ENCODE measurements around the gene XKRX. TPM values are rescaled to one million over a fixed set of nuclear protein-coding genes. Genes with fewer than 3 reads are reported as not detected.

The XKRX gene
- polyA plus RNA-seq, 2 of the 4 experiments (the other 2 are of a cell fraction) = 0.13 to 0.50 TPM

- H3K27ac ChIP-seq = no peak overlapping the region
- H3K4me1 ChIP-seq = peaks cover 19% of the 10 kb centered on the region; the same call in 2 of the 3 replicates
- no peak for TF ChIP-seq ZSCAN20 (CRISPR knock-in tag; IDR thresholded peaks at IDR 0.05)
- TF ChIP-seq TFCP2L1 (CRISPR knock-in tag; IDR thresholded peaks at IDR 0.05) = no peak
- TF ChIP-seq CBX8 (IDR thresholded peaks at IDR 0.05) = no peak
- no peak for TF ChIP-seq RCOR1 (IDR thresholded peaks at IDR 0.05; ENCODE audit: low read depth, low read length)
- no peak for TF ChIP-seq ELK1 (IDR thresholded peaks at IDR 0.05; ENCODE audit: low read depth, low read length)
- no peak for TF ChIP-seq CEBPB (IDR thresholded peaks at IDR 0.05)
- no peak for TF ChIP-seq EHF (CRISPR knock-in tag; IDR thresholded peaks at IDR 0.05)
- TF ChIP-seq HOXB13 (CRISPR knock-in tag; IDR thresholded peaks at IDR 0.05; ENCODE audit: low read depth) = no peak
- TF ChIP-seq MYC (IDR thresholded peaks at IDR 0.05; ENCODE audit: borderline replicate concordance, low read length) = no peak
- no peak for TF ChIP-seq MAX (IDR thresholded peaks at IDR 0.05)
- no peak for TF ChIP-seq EHMT2 (IDR thresholded peaks at IDR 0.05; ENCODE audit: low read depth)
- TF ChIP-seq BCL3 (IDR thresholded peaks at IDR 0.05) = no peak
- TF ChIP-seq ZFP36 (IDR thresholded peaks at IDR 0.05; ENCODE audit: borderline replicate concordance, partially characterized antibody) = no peak
- no peak for TF ChIP-seq EP300 (IDR thresholded peaks at IDR 0.05)
- TF ChIP-seq PHF8 (IDR thresholded peaks at IDR 0.05; ENCODE audit: borderline replicate concordance, low read depth) = no peak
- TF ChIP-seq CHD2 (IDR thresholded peaks at IDR 0.05; ENCODE audit: low read length, partially characterized antibody) = no peak
- no peak for TF ChIP-seq RAD21 (conservative IDR thresholded peaks at IDR 0.05 in 1 of 2, IDR thresholded peaks at IDR 0.05 in 1 of 2)
- TF ChIP-seq FOSB (CRISPR knock-in tag; IDR thresholded peaks at IDR 0.05) = no peak
- ATAC-seq = no peak
- no peak for DNase-seq (ENCODE audit: low read depth in 1 of 2, low spot score in 1 of 2)
- no peak overlapping the region for H3K4me2 ChIP-seq
- H3K4me3 ChIP-seq = no peak overlapping the region
- no peaks in the 10 kb centered on the region for H3K9me3 ChIP-seq
- CTCF ChIA-PET = no interaction called here
- no peak for FAIRE-seq
- 77% methylated on average over 2 of the region's 2 CpGs for WGBS (ENCODE audit: missing lambda C conversion rate)
- POLR2A ChIA-PET = no interaction called here
Measured at GRCh38 chrX:100868273-100868672, 60.4 kb downstream of the XKRX start.

- no peaks in the 10 kb centered on the region; the same call in 2 of the 3 replicates for H3K4me1 ChIP-seq
- POLR2A ChIA-PET = no interaction called here
- TF ChIP-seq TFCP2L1 (CRISPR knock-in tag; IDR thresholded peaks at IDR 0.05) (no peak), HMGXB4 (CRISPR knock-in tag; IDR thresholded peaks at IDR 0.05; ENCODE audit: borderline replicate concordance) (no peak), HDAC2 (IDR thresholded peaks at IDR 0.05) (no peak), HOXA7 (CRISPR knock-in tag; IDR thresholded peaks at IDR 0.05) (no peak), NPAS2 (CRISPR knock-in tag; IDR thresholded peaks at IDR 0.05; ENCODE audit: borderline replicate concordance) (no peak), TP53 (CRISPR knock-in tag; IDR thresholded peaks at IDR 0.05) (no peak), GATA3 (IDR thresholded peaks at IDR 0.05; ENCODE audit: borderline replicate concordance) (no peak)
- ATAC-seq (no peak), FAIRE-seq (peak; percentile 73), DNase-seq (ENCODE audit: low read depth in 1 of 2, low spot score in 1 of 2) (no peak)
- H3K9me3 ChIP-seq = no peaks in the 10 kb centered on the region
- CTCF ChIA-PET = no interaction called here
- H3K27ac ChIP-seq = no peak overlapping the region; a peak in 1 of 6 replicates
- no peak overlapping the region for H3K4me2 ChIP-seq
- WGBS (ENCODE audit: missing lambda C conversion rate) = 60% methylated on average over 2 of the region's 2 CpGs
- no peak overlapping the region for H3K4me3 ChIP-seq
Measured at GRCh38 chrX:100864657-100865391, 63.9 kb downstream of the XKRX start.

Other genes starting within 250 kb of the XKRX start
- gene SYTL4, start 196.8 kb downstream of the XKRX start, polyA plus RNA-seq (2011; rRNA removed) = 3.9 and 4.3 TPM in 2 replicates
- 3.1 to 3.6 TPM (median 3.3 TPM) in 3 replicates for gene SYTL4, start 196.8 kb downstream of the XKRX start, polyA plus RNA-seq (2017; fragmentation: RNase III; extraction: RNeasy Plus Mini Kit Qiagen cat#74134 plus additional on column Dnase treatment)
- gene CSTF2, start 108.5 kb downstream of the XKRX start, polyA plus RNA-seq (2011; rRNA removed) = 47.0 and 59.2 TPM in 2 replicates
- 32.9 to 36.0 TPM (median 33.2 TPM) in 3 replicates for gene CSTF2, start 108.5 kb downstream of the XKRX start, polyA plus RNA-seq (2017; fragmentation: RNase III; extraction: RNeasy Plus Mini Kit Qiagen cat#74134 plus additional on column Dnase treatment)
- gene NOX1, start 54.6 kb downstream of the XKRX start, polyA plus RNA-seq (2011; rRNA removed) = 1.4 and 2.4 TPM in 2 replicates
- 0.07 TPM in 1 of 3 replicates, not detected in the others for gene NOX1, start 54.6 kb downstream of the XKRX start, polyA plus RNA-seq (2017; fragmentation: RNase III; extraction: RNeasy Plus Mini Kit Qiagen cat#74134 plus additional on column Dnase treatment)
- gene ARL13A, start 40.8 kb upstream of the XKRX start, polyA plus RNA-seq (2011; rRNA removed) = 0.12 TPM in 1 of 2 replicates, not detected in the other
- 0.08 to 0.15 TPM (median 0.10 TPM) in 3 replicates for gene ARL13A, start 40.8 kb upstream of the XKRX start, polyA plus RNA-seq (2017; fragmentation: RNase III; extraction: RNeasy Plus Mini Kit Qiagen cat#74134 plus additional on column Dnase treatment)
- 29.1 and 30.9 TPM in 2 replicates for gene TRMT2B, start 123.2 kb upstream of the XKRX start, polyA plus RNA-seq (2011; rRNA removed)
- gene TRMT2B, start 123.2 kb upstream of the XKRX start, polyA plus RNA-seq (2017; fragmentation: RNase III; extraction: RNeasy Plus Mini Kit Qiagen cat#74134 plus additional on column Dnase treatment) = 14.2 to 15.0 TPM (median 14.3 TPM) in 3 replicates
- 0.05 TPM in 1 of 2 replicates, not detected in the other for gene TMEM35A, start 150.0 kb upstream of the XKRX start, polyA plus RNA-seq (2011; rRNA removed)
- gene TMEM35A, start 150.0 kb upstream of the XKRX start, polyA plus RNA-seq (2017; fragmentation: RNase III; extraction: RNeasy Plus Mini Kit Qiagen cat#74134 plus additional on column Dnase treatment) = not detected in 3 replicates
- 20.7 and 20.9 TPM in 2 replicates for gene CENPI, start 169.3 kb upstream of the XKRX start, polyA plus RNA-seq (2011; rRNA removed)
- gene CENPI, start 169.3 kb upstream of the XKRX start, polyA plus RNA-seq (2017; fragmentation: RNase III; extraction: RNeasy Plus Mini Kit Qiagen cat#74134 plus additional on column Dnase treatment) = 17.7 to 19.5 TPM (median 18.4 TPM) in 3 replicates

Data from A549 (cell line).